ENCODE data around the gene NOXRED1. TPM values are rescaled to one million over a fixed set of nuclear protein-coding genes. Genes with fewer than 3 reads are reported as not detected.
A peak's percentile ranks its signal among the peaks of the same experiment; 100 is the strongest.

NOXRED1 gene
- total RNA-seq, 1 donor from 2014 or later = 0.50 TPM

- DNase-seq (ENCODE audit: low read depth) = peak; percentile 31
These were observed 14.2 kb downstream of the NOXRED1 start for GRCh38 chr14:77409131-77409533.

GRCh38 chr14:77407158-77407557 lies 16.2 kb downstream of the NOXRED1 start:
- no peak for DNase-seq (ENCODE audit: low read depth)

DNA sequence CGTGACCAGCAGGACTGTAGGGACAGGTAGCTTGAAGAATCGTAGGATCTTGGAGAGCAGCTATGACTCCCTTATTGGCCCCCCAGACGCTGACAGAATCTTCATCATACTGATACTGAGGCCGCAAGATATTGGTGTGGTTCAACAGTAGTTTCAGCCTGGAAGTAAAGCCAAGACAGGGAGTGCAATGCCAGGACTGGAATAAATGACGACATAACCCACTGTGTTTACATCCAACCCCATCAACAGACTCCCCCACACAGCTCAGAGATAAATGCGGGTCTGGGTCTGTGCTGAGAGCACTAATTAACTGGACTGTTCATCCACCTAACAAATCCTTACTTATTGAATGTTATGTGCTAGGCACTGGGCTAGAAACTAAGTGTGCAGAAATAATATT lies 16.6 kb downstream of the NOXRED1 start:
- DNase-seq (ENCODE audit: low read depth) = no peak

DNA sequence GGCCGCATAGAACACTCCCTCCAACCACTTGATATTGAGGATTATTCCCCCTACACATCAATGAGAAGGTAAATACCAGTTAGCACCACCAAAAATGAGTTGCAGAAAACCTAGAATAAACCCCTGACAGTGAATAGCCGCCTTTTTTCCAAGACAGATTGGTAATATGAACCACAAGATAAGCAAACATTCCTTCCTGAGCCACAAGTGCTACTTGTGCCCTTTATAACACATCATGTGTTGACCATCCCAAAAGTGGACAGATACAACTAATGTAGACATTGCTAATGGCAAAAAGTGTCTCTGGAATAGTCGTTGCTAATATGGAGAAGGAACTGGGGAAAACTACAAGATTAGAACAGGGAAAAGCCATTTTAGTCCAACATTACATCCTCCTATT lies 17.2 kb downstream of the NOXRED1 start:
- DNase-seq (ENCODE audit: low read depth) = no peak

DNA sequence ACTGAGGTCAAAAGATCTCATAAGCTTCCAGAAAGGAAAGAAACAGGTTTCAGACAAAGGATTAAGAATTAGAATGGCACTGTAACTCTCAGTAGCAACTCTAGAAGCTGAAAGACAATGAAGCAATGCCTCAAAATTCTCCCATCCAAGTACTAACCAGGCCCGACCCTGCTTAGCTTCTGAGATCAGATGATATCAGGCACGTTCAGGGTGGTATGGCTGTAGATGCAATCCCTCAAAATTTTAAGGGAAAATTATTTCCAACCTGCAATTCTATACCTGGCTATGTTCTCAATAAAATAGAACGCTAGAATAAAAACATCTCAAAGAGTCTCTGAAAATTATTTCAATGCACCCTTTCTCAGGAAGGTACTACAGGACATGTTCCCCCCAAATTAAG lies 19.6 kb downstream of the NOXRED1 start:
- DNase-seq (ENCODE audit: low read depth) = no peak

GRCh38 chr14:77400216-77400615 lies 23.1 kb downstream of the NOXRED1 start:
- no peak for DNase-seq (ENCODE audit: low read depth)

- DNase-seq (ENCODE audit: low read depth) = no peak
These were observed 33.1 kb downstream of the NOXRED1 start for GRCh38 chr14:77390188-77390587.

DNA sequence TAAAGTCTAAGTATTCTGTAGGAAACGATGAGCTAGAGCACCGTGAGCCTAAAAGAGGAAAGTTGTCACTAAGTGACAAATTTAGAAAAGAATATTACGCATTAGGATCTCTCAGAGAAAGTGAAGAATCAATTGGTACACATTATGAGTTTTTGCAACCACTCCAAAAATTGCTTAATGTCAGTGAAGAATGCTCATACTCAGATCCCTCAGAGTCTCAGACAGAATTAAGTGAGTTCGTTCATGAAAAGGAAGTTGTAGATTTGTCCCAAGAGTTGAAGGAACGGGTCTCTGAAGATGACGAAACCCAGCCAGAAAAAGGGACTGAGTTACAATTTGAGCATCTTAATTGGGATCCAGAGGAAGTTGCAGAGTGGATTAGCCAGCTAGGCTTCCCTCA lies 44.6 kb downstream of the NOXRED1 start:
- no peak for DNase-seq (ENCODE audit: low read depth)

GRCh38 chr14:77377502-77377844 lies 45.9 kb downstream of the NOXRED1 start:
- no peak for DNase-seq (ENCODE audit: low read depth)

GRCh38 chr14:77376771-77377501 lies 46.4 kb downstream of the NOXRED1 start, which contains the start of the genes SAMD15 and TMED8:
Gene SAMD15, plus strand, starts transcription at chr14:77377379. Its CDS starts 40 bp downstream, at chr14:77377419.
Gene TMED8, minus strand, starts transcription at chr14:77377094. Its CDS starts 41 bp downstream, at chr14:77377053.
- DNase-seq (ENCODE audit: low read depth) = peak; percentile 82

DNA sequence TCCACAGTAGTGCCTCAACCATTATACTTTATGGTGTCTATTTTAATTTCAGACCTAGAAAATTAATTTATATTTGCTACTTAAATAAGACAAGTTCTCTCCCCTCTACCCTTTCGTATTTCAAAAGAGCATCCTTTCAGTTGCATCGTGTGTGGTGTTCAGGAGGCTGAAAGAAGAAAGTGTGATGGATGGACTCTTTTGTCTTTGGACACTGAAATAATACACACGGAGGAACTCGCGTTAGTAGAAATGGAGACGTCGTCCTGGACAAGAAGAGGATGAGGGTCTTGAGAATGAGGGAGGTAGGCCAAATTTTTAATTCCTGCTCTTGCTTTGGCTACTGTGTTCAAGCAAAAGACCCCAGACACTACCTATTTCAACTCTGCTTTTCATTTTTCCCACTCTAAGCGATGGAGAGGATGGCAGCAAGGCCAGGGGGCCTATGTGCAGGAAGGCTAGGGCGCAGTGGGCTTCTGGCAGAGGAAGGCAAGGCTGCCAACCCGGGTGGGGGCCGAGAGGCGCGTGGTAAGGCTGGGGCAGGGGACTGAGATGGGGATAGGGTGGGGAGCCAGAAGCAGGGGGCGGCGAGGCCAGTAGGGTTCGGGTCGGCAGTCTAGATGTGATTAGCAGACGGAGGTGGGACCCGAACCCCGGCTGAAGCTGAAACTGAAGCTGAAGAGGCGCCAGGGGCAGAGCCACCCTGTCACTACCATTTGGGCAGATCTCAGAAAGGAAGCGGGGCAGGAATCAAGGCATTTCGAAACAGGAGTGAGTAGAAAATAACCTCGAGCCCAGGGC lies 47.2 kb downstream of the NOXRED1 start:
- peak; percentile 7 for DNase-seq (ENCODE audit: low read depth)

- no peak for DNase-seq (ENCODE audit: low read depth)
These were observed 48.0 kb downstream of the NOXRED1 start for GRCh38 chr14:77375164-77375950.

- DNase-seq (ENCODE audit: low read depth) = peak; percentile 87
These were observed 51.0 kb downstream of the NOXRED1 start for GRCh38 chr14:77372304-77372841.

DNA sequence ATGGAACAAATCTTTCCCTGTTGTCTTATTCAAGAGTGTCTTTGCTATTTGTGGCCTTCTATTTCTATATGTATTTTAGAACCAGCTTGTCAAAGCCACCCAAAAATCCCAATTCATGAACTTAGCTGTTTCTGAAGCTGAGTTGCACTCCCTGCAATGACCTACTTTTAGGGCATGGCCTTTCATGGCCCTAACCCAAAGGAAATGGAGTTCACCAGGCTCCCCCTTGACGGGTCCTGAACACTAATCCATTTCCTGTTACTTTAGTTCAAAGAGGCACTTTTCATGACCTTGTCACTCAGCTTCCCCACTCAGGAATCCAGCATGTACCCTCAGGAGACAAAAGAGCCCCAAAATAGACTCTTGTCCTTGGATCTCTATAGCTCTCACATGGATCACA lies 54.0 kb downstream of the NOXRED1 start:
- no peak for DNase-seq (ENCODE audit: low read depth)

DNA sequence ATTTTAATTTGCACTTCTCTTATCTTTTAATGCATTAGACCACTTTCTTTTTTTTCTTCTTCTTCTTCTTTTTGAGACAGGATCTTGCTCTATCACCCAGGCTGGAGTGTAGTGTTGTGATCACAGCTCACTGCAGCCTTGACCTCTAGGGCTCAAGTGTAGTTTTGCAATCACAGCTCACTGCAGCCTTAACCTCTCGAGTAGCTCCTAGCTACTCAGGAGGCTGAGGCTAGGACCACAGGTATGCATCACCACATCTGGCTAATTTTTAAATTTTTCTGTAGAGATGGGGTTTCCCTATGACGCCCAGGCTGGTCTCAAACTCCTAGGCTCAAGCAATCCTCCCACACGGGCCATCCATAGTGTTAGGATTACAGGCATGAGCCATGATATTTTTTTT lies 59.2 kb downstream of the NOXRED1 start:
- peak; percentile 55 for DNase-seq (ENCODE audit: low read depth)

DNA sequence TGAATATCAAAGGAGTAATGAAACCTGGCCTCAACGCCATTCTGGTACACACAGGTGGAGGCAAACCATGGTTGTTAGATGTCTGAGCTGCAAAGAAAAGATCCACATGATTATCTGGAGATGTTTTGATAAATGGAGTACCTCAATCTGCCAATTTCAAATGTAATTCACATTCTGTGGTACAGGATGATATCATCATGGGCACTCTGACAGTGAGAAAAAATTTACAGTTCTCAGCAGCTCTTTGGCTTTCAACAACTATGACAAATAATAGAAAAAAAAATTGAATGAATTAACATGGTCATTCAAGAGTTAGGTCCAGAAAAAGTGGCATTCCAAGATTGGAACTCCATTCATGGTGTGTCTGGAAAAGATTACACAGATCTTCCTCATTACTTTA lies 63.7 kb downstream of the NOXRED1 start:
- DNase-seq (ENCODE audit: low read depth) = no peak

DNA sequence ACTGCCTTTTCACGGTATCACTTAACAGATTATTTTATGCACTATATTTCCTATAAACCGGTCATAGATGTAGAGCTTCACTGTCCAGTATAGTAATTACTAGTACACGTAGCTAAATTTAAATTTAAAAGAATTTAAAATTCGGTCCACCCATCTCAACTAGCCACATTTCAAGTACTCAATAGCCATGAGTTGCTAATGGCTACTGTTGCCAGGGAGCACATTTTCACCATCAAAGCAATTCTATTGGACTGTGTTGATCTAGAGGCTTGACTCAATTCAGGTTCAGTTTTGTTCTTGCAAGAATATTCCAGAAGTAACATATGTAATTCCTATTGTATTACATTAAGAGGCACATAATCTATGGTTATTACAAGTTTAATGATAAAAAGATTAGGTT lies 66.4 kb downstream of the NOXRED1 start:
- DNase-seq (ENCODE audit: low read depth) = no peak

DNA sequence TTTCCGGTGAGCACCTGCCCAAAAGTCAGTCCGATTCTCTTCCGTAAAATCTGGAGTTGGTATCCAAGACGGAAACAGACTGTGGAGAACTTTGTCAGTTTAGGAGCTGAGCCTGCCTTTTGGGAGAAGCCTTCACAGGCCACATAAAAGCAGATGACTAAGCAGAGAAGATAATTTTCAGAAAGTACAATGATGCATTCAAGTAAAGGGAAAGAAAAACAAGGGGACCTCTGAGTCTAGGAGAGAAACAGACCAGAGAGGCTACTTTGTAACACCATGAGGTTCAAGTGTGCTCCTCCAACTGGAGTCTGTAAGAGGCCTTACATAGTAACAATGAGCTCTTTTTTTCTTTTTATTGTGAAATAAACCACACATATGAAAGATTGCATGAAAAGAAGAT lies 67.5 kb downstream of the NOXRED1 start:
- DNase-seq (ENCODE audit: low read depth) = no peak

DNA sequence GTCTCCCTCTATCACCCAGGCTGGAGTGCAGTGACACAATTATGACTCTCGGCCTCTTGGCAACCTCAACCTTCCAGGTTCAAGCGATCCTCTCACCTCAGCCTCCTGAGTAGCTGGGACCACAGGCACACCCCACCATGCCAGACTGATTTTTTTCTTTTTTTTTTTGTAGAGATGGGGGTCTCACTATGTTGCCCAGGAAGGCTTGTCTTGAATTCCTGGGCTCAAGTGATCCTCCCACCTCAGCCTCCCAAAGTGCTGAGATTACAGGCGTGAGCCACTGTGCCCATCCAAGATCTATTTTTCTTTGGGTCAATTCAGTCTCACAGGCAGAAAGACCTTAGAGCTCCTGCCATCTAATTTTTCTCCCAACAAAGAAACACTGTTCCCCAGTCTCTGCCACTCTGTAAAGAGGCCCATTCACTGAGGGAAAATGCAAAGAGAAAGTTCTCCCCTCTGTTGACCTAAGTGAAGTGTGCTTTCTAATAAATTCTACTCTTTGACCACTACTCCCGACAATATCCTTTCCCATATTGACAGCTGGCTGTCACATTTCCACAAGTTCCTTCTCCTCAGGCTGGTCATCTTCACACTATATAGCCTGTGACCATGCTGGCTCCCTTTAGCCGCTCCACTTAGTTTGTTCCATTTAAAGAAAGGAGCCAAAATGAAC lies 69.7 kb downstream of the NOXRED1 start:
- no peak for DNase-seq (ENCODE audit: low read depth)

GRCh38 chr14:77347751-77348150 lies 75.6 kb downstream of the NOXRED1 start:
- no peak for DNase-seq (ENCODE audit: low read depth)

- no peak for DNase-seq (ENCODE audit: low read depth)
These were observed 76.8 kb downstream of the NOXRED1 start for GRCh38 chr14:77346495-77346894.

All from renal cortical epithelial cell (primary cell).